Measurements from ENCODE around the gene DPF3. TPM values are rescaled to one million over a fixed set of nuclear protein-coding genes. Genes with fewer than 3 reads are reported as not detected.

The DPF3 gene
- 10 to 100 TPM; 16.7 to 27.8 (median 20.3) TPM for total RNA-seq

- peak; percentile 88 to 91 for ATAC-seq
- intact Hi-C loops (cut with DNase I; ENCODE audit: low total_unique reads): loop anchor here (1.0 to 2.0 kb wide), 2 partner anchors 81 to 179 kb away; no protein-coding TSS in a partner anchor
- in situ Hi-C loops (cut with MboI; ENCODE audit: low sequenced_read_pairs in 4 of 4): loop anchor here in 1 of 4 donors (10.0 kb wide), 2 partner anchors 79 to 149 kb away; no protein-coding TSS in a partner anchor
- Histone ChIP-seq H3K4me1 (peaks cover 48 to 51% of the 10 kb centered on the region in 2 donors), H3K27ac (peak within 1 kb of the TSS; percentile 91 to 94 (median 94)), H3K9me3 (no peaks in the 10 kb centered on the region), H3K36me3 (no peaks in the 10 kb centered on the region), H3K27me3 (no peaks in the 10 kb centered on the region), H3K4me3 (peak within 1 kb of the TSS; percentile 89 to 99 (median 96))
- TF ChIP-seq CTCF (IDR thresholded peaks at IDR 0.05 in 4 of 5, conservative IDR thresholded peaks at IDR 0.05 in 1 of 5): no peak
- peak; percentile 86 to 98 for TF ChIP-seq POLR2A (IDR thresholded peaks at IDR 0.05)
- DNase-seq: peak; percentile 97 to 98
These were observed at the start of gene DPF3 for GRCh38 chr14:72893636-72894322. Gene DPF3 (minus strand): TSS chr14:72894101. CDS start chr14:72894088, 13 bp downstream.

GRCh38 chr14:72942934-72943333 is 49.0 kb upstream of the DPF3 start:
- ATAC-seq (no peak), DNase-seq (no peak)
- intact Hi-C loops (cut with DNase I; ENCODE audit: low total_unique reads): no loop called here
- in situ Hi-C loops (cut with MboI; ENCODE audit: low sequenced_read_pairs in 4 of 4): loop anchor here in 2 of 4 donors (10.0 kb wide), 1 partner anchor 428 kb away; no protein-coding TSS in a partner anchor
- no peaks in the 10 kb centered on the region for H3K4me1 ChIP-seq
- peaks cover 0 to 93% of the 10 kb centered on the region in 2 donors for H3K36me3 ChIP-seq
- no peaks in the 10 kb centered on the region for H3K27me3 ChIP-seq
- H3K27ac ChIP-seq: no peak overlapping the region
- H3K9me3 ChIP-seq: no peaks in the 10 kb centered on the region
- no peak overlapping the region for H3K4me3 ChIP-seq
- no peak for TF ChIP-seq CTCF (IDR thresholded peaks at IDR 0.05 in 4 of 5, conservative IDR thresholded peaks at IDR 0.05 in 1 of 5)
- no peak for TF ChIP-seq POLR2A (IDR thresholded peaks at IDR 0.05)

- in situ Hi-C loops (cut with MboI; ENCODE audit: low sequenced_read_pairs in 4 of 4) (loop anchor here in 2 of 4 donors (10.0 kb wide), 1 partner anchor 427 kb away; no protein-coding TSS in a partner anchor), intact Hi-C loops (cut with DNase I; ENCODE audit: low total_unique reads) (no loop called here)
- Histone ChIP-seq H3K9me3 (no peaks in the 10 kb centered on the region), H3K27ac (no peak overlapping the region), H3K36me3 (peaks cover 0 to 83% of the 10 kb centered on the region in 2 donors), H3K4me1 (no peaks in the 10 kb centered on the region), H3K27me3 (no peaks in the 10 kb centered on the region), H3K4me3 (no peak overlapping the region)
- DNase-seq: no peak
- ATAC-seq: no peak
- no peak for TF ChIP-seq POLR2A (IDR thresholded peaks at IDR 0.05)
- no peak for TF ChIP-seq CTCF (IDR thresholded peaks at IDR 0.05 in 4 of 5, conservative IDR thresholded peaks at IDR 0.05 in 1 of 5)
These were observed 47.5 kb upstream of the DPF3 start for GRCh38 chr14:72941286-72941985.

GRCh38 chr14:72939630-72940029 is 45.7 kb upstream of the DPF3 start:
- Histone ChIP-seq H3K36me3 (peaks cover 0 to 67% of the 10 kb centered on the region in 2 donors), H3K27me3 (no peaks in the 10 kb centered on the region), H3K27ac (no peak overlapping the region), H3K4me3 (no peak overlapping the region), H3K4me1 (no peaks in the 10 kb centered on the region), H3K9me3 (no peaks in the 10 kb centered on the region)
- DNase-seq (no peak), ATAC-seq (no peak)
- TF ChIP-seq POLR2A (IDR thresholded peaks at IDR 0.05): no peak
- no peak for TF ChIP-seq CTCF (IDR thresholded peaks at IDR 0.05 in 4 of 5, conservative IDR thresholded peaks at IDR 0.05 in 1 of 5)
- in situ Hi-C loops (cut with MboI; ENCODE audit: low sequenced_read_pairs in 4 of 4) (loop anchor here in 2 of 4 donors (10.0 kb wide), 1 partner anchor 425 kb away; no protein-coding TSS in a partner anchor), intact Hi-C loops (cut with DNase I; ENCODE audit: low total_unique reads) (no loop called here)

All from gastrocnemius medialis (tissue), 4 donors.